ENCODE data around the gene DOCK1.

GRCh38 chr10:126935263-126935946 lies 30.2 kb downstream of the DOCK1 start:
- TF ChIP-seq POLR2A (IDR thresholded peaks at IDR 0.05) (no peak), CTCF (IDR thresholded peaks at IDR 0.05) (no peak)
